Measurements from ENCODE around the gene DNASE1L1.

- TF ChIP-seq, protein P1, sequence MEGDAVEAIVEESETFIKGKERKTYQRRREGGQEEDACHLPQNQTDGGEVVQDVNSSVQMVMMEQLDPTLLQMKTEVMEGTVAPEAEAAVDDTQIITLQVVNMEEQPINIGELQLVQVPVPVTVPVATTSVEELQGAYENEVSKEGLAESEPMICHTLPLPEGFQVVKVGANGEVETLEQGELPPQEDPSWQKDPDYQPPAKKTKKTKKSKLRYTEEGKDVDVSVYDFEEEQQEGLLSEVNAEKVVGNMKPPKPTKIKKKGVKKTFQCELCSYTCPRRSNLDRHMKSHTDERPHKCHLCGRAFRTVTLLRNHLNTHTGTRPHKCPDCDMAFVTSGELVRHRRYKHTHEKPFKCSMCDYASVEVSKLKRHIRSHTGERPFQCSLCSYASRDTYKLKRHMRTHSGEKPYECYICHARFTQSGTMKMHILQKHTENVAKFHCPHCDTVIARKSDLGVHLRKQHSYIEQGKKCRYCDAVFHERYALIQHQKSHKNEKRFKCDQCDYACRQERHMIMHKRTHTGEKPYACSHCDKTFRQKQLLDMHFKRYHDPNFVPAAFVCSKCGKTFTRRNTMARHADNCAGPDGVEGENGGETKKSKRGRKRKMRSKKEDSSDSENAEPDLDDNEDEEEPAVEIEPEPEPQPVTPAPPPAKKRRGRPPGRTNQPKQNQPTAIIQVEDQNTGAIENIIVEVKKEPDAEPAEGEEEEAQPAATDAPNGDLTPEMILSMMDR (IDR thresholded peaks at IDR 0.05), result no peak
- TF ChIP-seq POLR2A (IDR thresholded peaks at IDR 0.05), result no peak
Measured at GRCh38 chrX:154426916-154427770, 18.1 kb upstream of the DNASE1L1 start.
